Endometrium (tissue), 2 donors: ENCODE measurements around the gene KCNT2.
"Not testable (repeated sequence)": the region's sequence is repeated elsewhere in the genome, so short reads cannot be mapped to it uniquely, and the experiment has no call there.

Experiments
- FAIRE-seq: peaks from 2 replicates; lab custom pipeline; 2012; peaks lifted over from hg19 to GRCh38; lab: Jason Lieb, UNC
- donor health status: control.
- donor health status: control.

The KCNT2 gene

DNA sequence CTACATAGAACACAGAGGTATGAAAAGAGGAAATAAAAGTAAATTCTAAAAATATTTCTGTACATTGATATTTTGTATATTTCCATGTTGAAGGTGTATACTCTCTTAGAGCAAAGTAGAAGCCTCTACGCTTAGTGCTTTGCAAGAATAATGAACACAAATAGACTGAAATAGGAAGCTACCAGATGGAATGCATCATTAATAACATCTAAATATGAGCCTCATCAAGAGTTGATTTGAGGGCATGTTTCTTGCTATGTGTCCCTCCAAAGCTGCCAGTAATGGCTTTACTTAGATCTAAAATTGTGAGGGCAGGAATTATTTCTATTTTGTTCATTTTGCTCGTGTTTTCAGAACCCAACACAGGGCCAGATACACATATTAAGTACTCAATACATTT, 94.4 kb downstream of the KCNT2 start:
- FAIRE-seq = no peak

DNA sequence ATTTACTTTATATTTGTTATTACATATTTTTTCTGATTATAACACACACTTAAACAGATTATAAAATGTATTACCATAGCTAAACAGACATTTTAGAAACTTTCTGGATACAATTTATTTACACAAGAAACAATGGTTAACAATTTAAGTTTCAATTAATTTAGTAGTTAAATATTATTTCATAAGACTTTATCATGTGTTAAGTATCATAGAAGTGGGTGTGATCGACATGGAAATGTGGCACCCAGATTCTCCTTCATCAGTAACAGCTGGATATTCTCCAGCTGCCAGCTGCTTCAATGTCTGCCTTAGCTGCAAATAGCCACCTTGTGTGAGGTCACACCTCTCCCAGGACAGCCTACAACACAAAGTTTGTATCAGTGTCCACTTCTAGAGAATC, 97.8 kb downstream of the KCNT2 start:
- no peak for FAIRE-seq

DNA sequence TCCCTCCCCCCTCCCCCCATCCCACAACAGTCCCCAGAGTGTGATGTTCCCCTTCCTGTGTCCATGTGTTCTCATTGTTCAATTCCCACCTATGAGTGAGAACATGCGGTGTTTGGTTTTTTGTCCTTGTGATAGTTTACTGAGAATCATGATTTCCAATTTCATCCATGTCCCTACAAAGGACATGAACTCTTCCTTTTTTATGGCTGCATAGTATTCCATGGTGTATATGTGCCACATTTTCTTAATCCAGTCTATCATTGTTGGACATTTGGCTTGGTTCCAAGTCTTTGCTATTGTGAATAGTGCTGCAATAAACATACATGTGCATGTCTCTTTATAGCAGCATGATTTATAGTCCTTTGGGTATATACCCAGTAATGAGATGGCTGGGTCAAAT, 104.0 kb downstream of the KCNT2 start:
- FAIRE-seq = not testable (repeated sequence)

DNA sequence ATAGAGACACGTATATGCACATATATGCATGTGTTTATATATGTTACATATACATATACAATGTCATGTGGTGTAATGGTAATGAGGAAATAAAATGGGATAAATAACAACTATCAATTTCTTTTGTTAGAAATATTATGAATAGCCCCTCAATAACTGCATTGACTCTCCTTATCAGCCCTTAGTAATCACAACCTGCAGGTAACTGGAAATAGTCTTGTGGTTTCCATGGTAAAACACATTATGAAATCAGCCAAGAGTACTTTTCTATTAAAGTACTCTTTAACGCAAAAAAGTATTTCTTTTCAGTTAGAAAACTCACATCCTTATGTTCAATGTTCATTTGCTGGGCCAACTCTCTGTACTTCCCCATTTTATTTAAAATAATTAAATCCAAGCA, 105.8 kb downstream of the KCNT2 start:
- no peak for FAIRE-seq

DNA sequence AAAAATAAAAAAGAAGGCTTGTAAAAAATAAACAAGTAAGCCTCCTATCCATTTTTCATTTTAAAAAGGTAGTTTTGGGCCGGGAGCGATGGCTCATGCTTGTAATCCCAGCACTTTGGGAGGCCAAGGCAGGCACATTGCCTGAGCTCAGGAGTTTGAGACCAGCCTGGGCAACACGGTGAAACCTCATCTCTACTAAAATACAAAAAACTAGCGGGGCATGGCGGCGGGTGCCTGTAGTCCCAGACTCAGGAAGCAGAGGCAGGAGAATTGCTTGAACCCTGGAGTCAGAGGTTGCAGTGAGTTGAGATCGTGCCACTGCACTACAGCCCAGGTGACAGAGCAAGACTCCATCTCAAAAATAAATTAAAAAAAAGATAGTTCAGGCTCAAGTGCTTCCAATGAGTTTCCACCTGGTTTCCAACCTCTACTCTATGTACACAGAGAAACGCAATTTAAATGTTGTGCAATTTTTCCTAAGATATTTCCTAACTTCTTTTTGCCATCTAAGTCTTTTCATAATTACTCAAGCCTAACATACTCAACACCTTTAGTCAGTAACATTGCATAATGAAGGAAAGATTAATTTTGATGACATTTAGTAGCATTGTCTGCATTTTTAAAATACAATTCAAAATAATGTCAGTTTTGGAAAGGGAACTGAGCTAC, 106.3 kb downstream of the KCNT2 start:
- no peak for FAIRE-seq

DNA sequence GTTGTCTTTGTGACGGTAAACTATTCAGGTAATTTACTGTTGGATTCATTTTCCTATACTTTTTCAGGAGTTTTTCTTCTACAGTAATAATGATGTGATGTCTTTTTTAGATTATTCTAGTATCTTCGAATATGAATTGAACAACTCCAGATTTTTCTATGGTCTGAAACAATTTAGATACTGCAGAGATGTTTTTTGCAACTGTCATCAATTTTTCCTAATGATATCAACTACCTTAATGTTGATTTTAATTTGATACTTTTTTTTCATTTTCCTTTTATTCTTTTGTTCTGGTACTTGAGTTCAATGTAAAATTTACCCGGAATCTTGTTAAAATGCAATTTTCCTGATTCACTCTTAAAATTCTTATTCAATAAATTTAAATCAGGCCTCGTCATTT, 110.4 kb downstream of the KCNT2 start:
- FAIRE-seq = no peak

DNA sequence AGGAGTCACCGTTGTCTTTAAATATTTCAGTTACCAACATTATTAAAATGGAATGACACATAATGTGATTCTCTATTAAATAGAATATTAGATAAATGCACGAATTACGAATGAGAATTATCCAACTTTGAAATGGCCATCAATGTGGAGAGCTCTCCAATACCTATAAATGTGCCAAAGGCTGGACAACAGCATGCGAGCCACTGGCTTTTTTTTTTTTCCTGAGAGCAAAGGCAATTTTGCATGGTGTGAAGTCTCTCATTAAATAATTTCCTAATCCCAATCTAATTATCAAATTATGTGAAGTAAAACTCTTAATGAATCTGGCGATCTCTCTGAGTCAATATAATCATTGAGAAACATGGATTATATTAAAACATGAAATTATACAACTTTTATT, 113.5 kb downstream of the KCNT2 start:
- no peak for FAIRE-seq

DNA sequence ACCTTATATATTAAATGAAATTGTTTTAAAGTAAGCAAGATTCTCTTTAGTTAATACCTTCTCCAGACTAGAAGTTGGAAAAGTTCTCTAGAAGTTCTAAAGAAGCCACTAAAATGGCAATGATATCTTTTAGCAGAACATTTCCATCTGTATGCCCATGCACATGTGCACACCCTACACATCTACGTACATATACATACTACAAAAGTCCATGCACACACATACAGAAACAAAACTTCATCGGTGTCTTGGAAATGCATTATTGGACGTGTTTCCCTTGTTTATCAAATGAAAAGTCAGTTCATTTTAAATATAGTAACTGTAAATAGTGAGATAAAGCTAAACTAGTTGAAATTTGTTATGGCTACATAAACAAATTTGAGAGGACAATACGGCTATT, 114.4 kb downstream of the KCNT2 start:
- FAIRE-seq = no peak

DNA sequence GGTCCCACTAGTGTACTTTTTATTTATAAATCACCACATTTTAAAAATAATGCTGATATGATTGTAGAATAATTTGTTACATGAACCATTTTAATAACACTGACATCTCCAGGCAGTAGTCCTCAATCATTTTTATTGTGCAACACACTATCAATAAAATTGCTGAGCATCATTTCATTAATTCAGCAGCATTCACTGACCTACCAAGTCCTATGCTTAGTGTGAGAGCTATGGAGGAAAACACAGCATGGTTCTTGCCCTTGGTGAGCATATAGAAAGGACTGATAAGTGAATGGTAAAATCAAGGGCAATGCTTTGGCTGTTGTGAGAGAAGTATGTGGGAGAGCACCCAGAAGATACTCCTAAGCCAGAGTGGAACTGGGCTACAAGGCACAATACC, 119.7 kb downstream of the KCNT2 start:
- no peak for FAIRE-seq

DNA sequence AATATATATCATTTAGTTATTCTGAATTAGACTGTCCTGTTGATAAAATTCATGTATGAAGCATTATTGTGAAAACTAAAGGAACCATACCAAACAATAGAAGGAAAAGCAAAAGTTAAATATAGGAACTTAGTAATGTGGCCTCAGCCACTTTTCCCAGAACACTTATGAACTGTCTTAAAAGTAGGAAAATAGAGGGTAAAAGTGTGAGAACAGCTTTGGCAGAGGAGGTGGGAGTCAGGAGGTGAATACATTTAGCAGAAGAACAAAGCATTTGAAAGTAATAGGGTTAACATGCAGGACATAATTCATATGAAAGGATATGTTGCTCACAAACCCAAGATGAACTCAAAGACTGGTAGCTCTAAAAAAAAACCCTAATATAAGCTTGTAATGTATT, 121.9 kb downstream of the KCNT2 start:
- no peak for FAIRE-seq

DNA sequence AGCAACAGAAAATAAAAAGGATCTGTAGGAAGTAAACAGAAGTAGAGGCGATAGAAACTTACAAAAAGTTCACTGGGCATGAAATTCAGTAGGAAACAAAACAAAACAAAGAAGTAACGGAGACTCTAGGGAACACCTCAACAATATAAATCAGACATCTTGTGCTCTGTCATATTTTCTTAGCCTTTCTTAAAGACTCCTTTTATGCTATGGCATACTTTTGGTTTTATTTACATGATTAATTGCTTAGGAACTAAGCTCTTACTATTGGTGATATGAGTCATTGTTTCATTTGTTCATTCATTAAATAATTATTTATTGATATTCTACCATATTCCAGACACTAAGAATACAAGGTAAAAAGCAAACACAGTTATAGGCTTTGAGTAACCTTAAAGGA, 126.6 kb downstream of the KCNT2 start:
- FAIRE-seq = no peak

DNA sequence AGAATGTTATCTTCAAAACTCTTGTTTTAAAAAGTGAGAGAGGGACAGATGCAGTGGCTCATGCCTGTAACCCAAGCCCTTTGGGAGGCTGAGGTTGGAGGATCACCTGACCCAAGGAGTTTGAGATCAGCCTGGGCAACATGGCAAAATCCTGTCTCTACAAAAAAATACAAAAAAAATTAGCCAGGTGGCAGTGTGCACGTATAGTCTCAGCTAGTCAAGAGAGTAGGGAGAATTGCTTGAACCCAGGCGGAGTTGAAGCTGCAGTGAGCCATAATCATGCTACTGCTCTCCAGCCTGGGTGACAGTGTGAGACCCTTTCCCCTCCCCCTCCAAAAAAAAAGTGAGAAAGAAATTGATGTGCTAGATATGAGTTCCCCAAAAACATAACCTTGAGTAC, 131.0 kb downstream of the KCNT2 start:
- no peak for FAIRE-seq

DNA sequence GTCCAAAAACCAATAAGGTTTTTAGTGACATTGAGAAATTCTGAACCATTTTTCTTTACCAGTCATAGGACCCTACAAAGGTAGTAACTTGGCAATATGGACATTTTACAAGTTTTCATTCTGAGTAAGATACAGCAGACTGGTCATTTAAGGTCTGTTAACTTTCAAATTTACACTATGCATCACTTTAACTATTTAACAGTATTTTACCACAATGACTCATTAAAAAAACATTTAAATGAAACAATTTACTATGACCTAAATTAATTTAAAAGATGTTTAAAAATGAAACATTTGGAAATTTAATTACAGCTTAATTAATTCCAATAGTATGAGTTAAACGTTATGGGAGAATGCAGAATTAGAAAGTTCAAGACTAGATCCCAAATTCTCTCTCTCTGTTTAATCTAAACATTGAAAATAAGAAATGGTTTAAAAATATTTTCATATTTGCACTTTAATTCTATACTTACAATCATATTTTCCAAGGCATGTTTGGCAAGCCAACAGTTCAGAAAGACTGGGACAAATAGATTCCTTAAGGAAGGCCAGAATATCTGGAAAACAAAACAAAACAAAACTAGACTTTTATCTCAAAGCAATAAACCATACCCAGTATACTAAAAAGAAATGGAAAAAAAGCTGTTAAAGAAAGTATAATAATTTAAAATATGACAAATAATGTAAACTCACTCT, 140.9 kb downstream of the KCNT2 start:
- FAIRE-seq = peak; percentile 76

DNA sequence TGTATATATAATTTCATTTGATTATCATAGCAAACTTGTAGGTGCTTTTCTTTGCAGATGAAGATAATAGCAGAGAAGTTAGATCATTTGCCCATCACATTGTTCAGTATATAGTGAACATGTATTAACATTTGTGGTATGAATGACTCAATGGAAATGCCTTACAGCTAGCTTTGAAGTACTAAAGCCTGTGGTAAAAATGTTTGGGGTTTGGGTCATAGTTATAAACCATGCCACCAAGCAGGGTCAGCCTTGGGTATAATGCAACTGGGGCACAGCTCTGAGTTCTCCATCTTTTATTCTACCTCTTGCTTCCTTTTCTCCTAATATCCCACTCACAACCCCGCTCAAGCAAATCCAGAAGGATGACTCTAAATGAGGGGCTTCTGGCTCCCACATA, 141.6 kb downstream of the KCNT2 start:
- FAIRE-seq = no peak

DNA sequence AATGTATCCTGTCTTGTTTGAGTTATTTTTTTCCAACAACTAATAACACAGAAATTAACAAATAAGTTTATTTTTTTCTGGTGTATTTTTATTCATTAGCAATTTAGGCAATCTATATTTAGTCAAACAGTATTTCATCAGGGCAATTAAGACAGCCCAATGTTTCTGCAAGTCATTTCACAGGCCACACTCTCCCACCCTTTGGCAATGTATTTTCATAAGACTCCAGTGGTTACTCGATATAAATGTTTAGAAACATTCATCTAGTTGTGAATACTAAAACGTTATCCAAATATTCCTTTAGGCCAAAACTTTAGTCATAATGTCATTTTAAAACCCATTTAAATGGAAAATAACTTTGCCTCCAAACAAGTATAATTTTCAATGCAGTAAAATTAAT, 142.1 kb downstream of the KCNT2 start:
- FAIRE-seq = no peak

DNA sequence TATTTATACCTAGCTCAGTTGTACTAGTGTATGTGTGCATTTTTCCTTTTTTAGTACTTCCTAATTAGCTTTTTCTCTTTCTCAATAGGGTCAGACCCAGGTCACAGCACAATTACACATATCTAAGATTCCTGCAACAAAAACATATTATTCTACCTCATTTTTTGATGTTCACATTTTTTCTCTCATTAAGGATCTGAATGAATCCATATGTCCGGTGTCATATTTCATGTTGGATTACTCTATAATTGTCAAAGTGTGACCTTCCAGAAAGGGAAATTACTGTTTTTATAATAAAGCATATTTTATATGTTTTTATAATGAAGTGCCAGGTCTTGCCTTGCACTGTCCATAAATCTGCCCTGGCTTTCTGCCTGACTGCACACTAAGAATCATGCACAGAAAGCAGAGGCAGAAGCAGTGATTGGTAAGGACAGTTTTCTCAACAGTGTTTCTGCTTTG, 143.7 kb downstream of the KCNT2 start:
- FAIRE-seq = no peak

DNA sequence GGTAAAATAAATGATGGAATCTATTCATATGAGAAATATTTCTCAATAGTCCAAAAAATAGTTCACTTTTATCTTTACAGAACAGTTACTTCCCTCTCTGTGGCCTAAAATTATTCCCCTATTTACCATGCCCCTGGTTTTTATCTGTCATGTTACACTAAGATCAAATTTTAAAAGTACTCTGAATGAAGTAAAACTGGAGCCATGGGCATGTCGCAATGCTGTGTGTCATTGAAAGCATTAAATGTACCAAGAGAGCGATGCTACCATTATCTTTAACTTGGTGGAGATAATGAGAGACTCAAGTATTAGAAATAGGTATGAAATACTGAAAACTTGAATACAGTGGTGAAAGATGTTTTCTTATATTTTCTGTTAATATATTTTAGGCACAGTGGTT, 146.2 kb downstream of the KCNT2 start:
- no peak for FAIRE-seq

DNA sequence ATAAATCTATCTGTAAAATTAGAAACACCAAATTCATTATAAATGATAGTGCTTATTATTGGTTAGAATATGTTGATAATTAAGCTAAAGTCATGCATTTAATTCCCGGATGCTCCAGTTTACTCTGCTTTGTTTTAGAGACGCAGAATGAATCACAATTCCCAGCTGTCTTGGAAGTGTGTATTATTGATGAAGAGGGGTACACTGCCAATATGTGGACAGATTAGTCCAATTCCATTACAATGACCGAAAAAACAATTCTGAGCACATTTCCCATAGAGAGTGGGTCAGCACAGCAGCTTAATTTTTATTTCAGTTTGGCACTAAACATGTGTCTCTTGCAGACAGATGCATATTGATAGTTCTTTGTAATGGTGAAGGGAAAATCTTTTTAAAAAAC, 146.7 kb downstream of the KCNT2 start:
- no peak for FAIRE-seq

DNA sequence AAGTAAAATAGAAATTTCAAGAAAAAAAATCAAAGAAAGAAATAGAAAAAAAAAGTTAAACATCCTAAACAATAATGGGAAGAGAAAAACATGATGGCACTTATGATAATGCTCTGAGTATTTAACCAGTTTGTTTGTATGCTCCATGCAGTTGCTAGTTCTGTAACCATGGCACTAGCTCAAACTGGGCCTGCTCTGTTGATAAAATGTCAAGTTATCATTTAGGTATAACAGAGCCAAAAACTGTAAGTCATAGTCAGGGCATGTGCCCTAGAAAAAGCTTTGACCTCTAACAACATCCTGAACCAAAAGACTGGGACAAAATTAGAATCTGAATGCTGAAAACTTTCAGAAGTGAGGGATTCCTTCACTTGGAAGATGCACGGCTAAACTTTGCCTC, 148.9 kb downstream of the KCNT2 start:
- no peak for FAIRE-seq

DNA sequence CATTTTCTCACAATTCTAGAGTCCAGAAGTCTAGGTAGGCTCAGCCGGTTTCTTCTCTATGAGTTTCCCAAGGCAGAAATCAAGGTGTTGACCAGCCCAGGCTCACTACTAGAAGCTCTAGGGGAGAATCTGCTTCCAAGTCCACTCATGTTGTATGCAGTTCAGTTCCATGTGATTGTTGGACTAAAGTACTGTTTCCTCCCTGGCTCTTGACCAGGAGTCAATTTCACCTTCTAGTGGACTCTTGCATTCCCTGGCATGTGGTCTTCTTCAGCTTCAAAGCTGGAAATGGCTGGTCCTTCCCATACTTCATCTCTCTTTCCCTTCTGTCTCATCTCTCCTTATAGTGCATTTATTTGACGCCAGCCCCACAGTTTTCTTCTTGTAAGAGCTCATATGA, 153.4 kb downstream of the KCNT2 start:
- no peak for FAIRE-seq

DNA sequence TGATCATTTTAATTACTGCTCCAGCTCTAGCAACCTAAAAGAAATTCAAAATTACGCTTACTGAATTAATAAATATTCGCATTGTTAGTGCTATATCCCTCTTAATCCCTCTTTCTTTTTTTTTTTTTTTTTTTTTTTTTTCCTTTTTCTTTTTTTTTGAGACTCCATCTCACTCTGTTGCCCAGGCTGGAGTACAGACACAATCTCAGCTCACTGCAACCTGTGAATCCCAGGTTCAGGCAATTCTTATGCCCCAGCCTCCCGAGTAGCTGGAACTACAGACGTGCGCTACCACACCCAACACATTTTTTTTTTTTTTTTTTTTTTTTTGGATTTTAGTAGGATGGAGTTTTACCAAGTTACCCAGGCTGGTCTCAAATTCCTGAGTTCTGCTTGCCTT, 157.1 kb downstream of the KCNT2 start:
- FAIRE-seq = no peak

DNA sequence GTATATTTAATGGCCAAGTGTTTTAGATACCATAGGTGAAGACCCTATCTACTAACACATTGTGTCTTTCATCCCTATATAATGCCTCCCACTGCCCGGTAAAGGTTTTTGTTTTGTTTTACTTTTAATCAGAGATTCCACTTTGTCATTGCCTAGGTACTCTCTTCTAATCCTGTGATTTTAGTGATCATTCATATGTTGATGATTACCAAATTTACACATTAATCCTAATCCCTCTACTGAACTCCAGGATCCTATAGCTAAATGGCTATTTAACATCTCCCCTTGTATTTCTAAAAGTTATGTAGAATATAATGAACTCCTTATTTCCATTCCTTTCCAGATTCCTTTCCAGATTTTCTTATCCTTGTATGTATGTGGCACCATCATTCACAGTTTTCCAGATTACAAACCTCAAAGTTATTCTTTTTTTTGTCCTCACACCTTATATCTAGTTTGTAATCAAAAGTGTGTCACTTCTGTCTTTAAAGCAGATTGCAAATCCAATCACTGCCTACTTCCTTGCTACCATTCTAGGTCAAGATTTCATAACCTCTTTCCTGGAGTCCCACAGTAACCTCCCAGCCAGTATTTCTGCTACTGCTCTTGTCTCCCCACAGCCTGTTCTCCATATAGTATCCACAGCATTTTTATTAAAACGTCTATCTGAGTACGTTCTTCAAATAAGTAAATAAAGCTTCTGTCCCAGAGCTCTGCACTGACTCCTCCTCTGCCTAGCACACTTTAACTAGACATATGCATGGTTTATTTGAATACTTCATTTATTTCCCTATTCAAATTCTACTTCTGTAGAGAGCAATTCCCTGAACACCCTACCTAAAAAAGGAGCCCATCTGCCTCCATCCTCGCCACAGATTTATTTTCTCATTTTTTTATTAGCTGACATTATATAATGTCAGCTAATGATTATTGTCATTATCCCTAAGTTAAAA, 157.8 kb downstream of the KCNT2 start:
- FAIRE-seq = no peak

DNA sequence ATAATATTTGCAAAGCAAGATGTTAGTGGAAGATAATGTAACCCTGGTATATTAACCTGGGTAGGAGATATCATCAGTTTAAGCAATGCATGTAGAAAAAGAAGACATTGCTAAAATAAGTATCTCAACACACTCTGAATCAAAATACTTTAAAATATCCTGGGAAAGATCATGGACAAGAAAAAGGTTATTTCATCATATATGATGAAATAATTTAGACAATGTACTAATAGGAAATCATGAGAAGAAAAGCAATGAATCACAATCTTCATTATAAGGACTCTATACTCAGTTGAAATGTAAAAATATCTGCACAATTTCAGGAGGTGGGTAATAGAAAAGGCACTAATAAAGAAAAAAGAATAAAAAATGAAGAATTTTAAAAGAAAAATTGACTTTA, 158.8 kb downstream of the KCNT2 start:
- no peak for FAIRE-seq
